Kidney epithelial cell (primary cell): ENCODE results near the gene DDX39A. TPM values are rescaled to one million over a fixed set of nuclear protein-coding genes. Genes with fewer than 3 reads are reported as not detected.

Source experiments
- DNase-seq: peaks from one replicate; pipeline ENCODE4 v3.0.0-alpha.2; 2010; ENCODE audit warnings: low read depth
- H3K27me3 ChIP-seq: 2 replicates; pipeline ENCODE4 v1.6.0; 2011; ENCODE audit warnings: low read length; ENCODE audit not compliant: control insufficient read depth, insufficient read depth
- H3K36me3 ChIP-seq: 2 replicates; pipeline ENCODE4 v1.5.1; 2011; ENCODE audit warnings: low read length; ENCODE audit not compliant: control insufficient read depth, insufficient read depth
- H3K4me3 ChIP-seq: 2 replicates; pipeline ENCODE4 v1.5.1; 2011; ENCODE audit warnings: low read depth, mild to moderate bottlenecking, control low read depth, low read length
- CTCF ChIP-seq: IDR thresholded peaks from 2 replicates; pipeline ENCODE4 v1.5.1; 2011; ENCODE audit warnings: mild to moderate bottlenecking, moderate library complexity, low read length, control low read depth, inconsistent platforms; ENCODE audit not compliant: insufficient read depth, poor library complexity, severe bottlenecking
- total RNA-seq: library from RNA; depleted of rRNA; stranded (reverse); fragments of >200 nt; gene quantifications from 2 replicates; pipeline ENCODE4 v1.2.3, GENCODE V29; 2015

Gene DDX39A
- total RNA-seq, 1 donor from 2014 or later: 96.4 TPM

DNA sequence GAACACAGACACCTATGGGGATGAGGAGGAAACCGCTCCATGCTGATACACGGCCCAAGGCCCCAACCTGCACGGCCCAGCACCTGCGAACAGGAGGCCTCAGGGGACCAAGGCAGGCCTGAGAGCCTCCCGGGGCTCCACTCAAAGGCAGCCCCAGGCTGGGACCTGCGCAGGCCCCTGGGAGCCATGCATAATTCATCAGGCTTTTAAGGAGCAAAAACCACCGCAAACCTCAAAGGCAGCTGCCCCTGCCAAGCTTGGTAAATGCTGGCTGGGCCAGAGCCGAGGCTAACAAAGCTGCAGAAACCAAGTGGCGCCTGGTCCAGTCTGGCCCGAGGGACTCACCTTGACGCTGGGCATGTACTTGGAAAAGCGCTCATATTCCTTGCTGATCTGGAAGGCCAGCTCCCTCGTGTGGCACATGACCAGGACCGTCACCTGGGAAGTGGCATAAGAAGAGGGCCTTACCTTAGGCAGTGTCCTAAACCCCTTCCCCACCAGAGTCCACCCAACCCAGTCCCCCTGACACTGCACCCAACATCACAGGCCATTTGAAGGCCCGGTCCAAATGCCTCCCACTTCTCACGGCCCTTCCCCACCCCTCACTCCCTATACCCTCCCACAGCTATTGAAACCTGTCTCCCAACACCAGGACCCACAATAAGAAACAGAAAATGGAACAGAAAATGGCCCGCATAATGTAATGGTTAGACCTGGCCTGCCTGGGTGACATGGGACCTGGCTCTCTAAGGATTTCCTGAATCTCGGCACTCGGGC, 7.8 kb downstream of the DDX39A start:
- no peak for TF ChIP-seq CTCF
- H3K27me3 ChIP-seq: no peaks in the 10 kb centered on the region
- H3K36me3 ChIP-seq: peaks cover 11% of the 10 kb centered on the region
- no peak for DNase-seq
- H3K4me3 ChIP-seq: no peak overlapping the region

DNA sequence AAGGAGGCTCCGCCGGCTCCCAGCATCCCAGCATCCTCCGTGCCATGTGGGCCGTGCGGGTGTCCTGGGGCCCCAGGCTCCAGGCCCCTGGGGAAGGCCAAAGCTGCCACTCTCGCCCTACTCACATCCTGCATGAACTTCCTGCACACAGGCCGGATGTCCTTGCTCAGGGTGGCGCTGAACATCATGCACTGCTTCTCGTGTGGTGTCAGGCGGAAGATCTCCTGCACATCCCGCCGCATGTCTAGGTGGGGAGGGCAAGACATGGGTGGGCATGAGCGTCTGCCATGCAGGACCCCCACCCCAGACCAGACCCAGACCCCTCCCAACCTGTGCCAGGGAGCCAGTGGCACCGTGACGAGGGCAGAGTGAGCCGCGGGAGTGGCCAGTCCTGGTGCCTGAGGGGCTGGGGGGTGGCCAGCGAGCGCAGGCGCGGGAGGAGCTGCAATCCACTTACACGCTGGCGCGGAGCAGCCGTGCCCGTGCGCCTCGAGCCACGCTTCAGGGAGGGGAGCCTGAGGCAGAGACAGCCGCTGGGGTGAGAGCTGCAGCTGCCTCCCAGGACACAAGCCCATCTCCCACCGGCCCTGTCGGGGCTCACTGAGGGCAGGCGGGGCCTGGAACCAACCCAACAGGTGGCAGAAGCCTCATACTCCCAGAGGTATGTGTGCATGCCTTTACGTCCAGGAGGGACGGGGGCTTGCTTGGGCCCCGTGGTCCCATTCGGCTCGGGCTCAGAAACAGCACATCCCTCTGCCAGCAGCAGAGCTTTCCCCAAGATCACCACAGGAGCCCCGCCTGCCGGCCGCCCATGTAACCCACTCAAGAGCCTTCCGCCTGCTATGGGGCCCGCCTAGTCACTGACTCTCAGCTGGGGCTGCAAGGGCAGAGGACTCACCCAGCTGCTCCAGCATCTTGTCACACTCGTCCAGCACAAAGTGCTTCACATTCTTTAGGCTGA, 8.8 kb downstream of the DDX39A start:
- Histone ChIP-seq H3K4me3 (no peak overlapping the region), H3K27me3 (no peaks in the 10 kb centered on the region), H3K36me3 (peaks cover 11% of the 10 kb centered on the region)
- no peak for DNase-seq
- TF ChIP-seq CTCF: no peak

- DNase-seq: no peak
- TF ChIP-seq CTCF: no peak
- Histone ChIP-seq H3K36me3 (peaks cover 11% of the 10 kb centered on the region), H3K27me3 (no peaks in the 10 kb centered on the region), H3K4me3 (no peak overlapping the region)
Observed at GRCh38 chr19:14409146-14410023, 9.8 kb downstream of the DDX39A start.

DNA sequence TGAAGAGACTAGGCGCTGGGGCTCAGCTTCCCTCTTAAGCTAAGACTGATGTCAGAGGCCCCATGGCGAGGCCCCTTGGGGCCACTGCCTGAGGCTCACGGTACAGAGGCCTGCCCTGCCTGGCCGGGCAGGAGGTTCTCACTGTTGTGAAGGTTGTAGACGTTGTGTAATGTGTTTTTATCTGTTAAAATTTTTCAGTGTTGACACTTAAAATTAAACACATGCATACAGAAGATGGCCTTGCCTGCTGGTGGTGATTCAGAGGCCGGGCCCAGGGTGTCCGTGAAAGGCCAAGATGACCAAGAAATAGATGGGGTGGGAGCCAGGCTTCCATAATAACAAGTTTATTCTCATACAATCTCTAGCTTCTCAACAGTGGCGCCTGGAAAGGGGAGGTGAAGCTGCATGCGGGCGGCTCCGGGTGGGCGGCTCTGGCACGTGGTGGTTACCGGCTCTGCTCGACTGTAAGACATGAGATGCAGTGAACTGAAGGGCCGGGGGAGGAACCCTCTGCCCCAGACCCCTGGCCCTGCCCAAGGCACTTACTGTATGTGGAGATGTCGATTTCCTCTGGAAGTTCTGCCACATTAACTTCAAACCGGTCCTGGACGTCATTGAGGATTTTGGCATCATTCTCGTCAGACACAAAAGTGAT, 10.5 kb downstream of the DDX39A start:
- Histone ChIP-seq H3K27me3 (no peaks in the 10 kb centered on the region), H3K4me3 (no peak overlapping the region), H3K36me3 (peaks cover 11% of the 10 kb centered on the region)
- DNase-seq: no peak
- TF ChIP-seq CTCF: no peak

DNA sequence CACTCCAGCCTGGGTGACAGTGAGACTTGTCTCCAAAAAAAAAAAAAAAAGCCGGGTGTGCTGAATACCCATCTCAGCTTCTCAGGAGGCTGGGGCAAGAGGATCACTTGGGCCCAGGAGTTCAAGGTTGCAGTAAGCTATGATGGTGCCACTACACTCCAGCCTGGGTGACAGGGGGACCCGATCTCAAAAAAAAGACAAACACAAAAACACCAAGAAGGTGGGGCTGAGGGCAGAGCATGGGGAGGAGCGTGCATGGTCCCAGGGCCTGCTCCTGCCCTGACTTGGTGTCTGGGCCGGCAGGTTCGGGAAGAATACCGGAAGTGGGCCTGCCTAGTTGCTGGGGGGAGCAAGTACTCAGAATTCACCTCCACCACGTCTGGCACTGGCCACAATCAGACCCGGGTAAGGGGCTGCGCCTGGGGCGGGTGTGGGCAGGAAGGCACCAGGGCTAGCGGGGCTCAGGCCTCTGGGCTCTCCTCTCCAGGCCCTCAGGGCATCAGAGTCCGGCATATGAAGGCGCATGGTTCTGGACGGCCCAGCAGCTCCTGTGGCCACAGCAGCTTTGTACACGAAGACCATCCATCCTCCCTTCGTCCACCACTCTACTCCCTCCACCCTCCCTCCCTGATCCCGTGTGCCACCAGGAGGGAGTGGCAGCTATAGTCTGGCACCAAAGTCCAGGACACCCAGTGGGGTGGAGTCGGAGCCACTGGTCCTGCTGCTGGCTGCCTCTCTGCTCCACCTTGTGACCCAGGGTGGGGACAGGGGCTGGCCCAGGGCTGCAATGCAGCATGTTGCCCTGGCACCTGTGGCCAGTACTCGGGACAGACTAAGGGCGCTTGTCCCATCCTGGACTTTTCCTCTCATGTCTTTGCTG, 11.3 kb downstream of the DDX39A start:
- no peak overlapping the region for H3K4me3 ChIP-seq
- TF ChIP-seq CTCF: no peak
- no peaks in the 10 kb centered on the region for H3K27me3 ChIP-seq
- DNase-seq: no peak
- peaks cover 11% of the 10 kb centered on the region for H3K36me3 ChIP-seq
